IgD-negative memory B cell (primary cell): ENCODE results near the gene GPR61. TPM values are rescaled to one million over a fixed set of nuclear protein-coding genes. Genes with fewer than 3 reads are reported as not detected.

Experiments
- H3K27ac Mint-ChIP-seq, 3 donors: one replicate each; pipeline ENCODE4 v1.8.0; 2020 to 2022; ENCODE audit warnings: mild to moderate bottlenecking in 3 of 3, mixed read lengths in 3 of 3, moderate library complexity in 1 of 3
- H3K27me3 Mint-ChIP-seq: one replicate; pipeline ENCODE4 v1.8.0; 2021; ENCODE audit warnings: mixed read lengths
- H3K36me3 Mint-ChIP-seq: one replicate; pipeline ENCODE4 v1.8.0; 2020; ENCODE audit warnings: mild to moderate bottlenecking, mixed read lengths
- H3K4me1 Mint-ChIP-seq, 3 donors: one replicate each; pipeline ENCODE4 v1.8.0; 2020 to 2022; ENCODE audit warnings: mixed read lengths in 3 of 3, mild to moderate bottlenecking in 1 of 3
- H3K4me3 Mint-ChIP-seq, 4 donors: one replicate each; pipeline ENCODE4 v1.8.0; 2020 to 2022; ENCODE audit warnings: mild to moderate bottlenecking in 4 of 4, mixed read lengths in 4 of 4, moderate library complexity in 3 of 4
- H3K9me3 Mint-ChIP-seq, 3 donors: one replicate each; pipeline ENCODE4 v1.8.0; 2020 to 2021; ENCODE audit warnings: mixed read lengths in 3 of 3, mild to moderate bottlenecking in 1 of 3
- polyA plus RNA-seq: library from polyadenylated mRNA; unstranded; fragments of 300-500 nt; fragmentation: Illumina TruSeq; gene quantifications from one replicate; pipeline ENCODE4 v1.2.3, GENCODE V29; 2021

The GPR61 gene
- polyA plus RNA-seq, 1 donor from 2014 or later, result not detected

- Mint-ChIP-seq H3K27ac (no peak overlapping the region), H3K4me1 (peaks cover 0 to 2% (median 2%) of the 10 kb centered on the region in 3 donors), H3K9me3 (no peaks in the 10 kb centered on the region), H3K4me3 (no peak overlapping the region), H3K36me3 (no peaks in the 10 kb centered on the region), H3K27me3 (no peaks in the 10 kb centered on the region)
Observed at GRCh38 chr1:109537450-109538178, 2.1 kb upstream of the GPR61 start.

GRCh38 chr1:109538827-109539555 is 681 bp upstream of the GPR61 start:
- H3K36me3 Mint-ChIP-seq, result no peaks in the 10 kb centered on the region
- H3K4me3 Mint-ChIP-seq, result no peak overlapping the region
- no peaks in the 10 kb centered on the region for H3K9me3 Mint-ChIP-seq
- H3K27me3 Mint-ChIP-seq, result no peaks in the 10 kb centered on the region
- H3K27ac Mint-ChIP-seq, result no peak overlapping the region
- H3K4me1 Mint-ChIP-seq, result no peaks in the 10 kb centered on the region

GRCh38 chr1:109541102-109541501 is 1.4 kb downstream of the GPR61 start:
- Mint-ChIP-seq H3K9me3 (no peaks in the 10 kb centered on the region), H3K27ac (peak overlapping the region in 1 of 3 donors; percentile 91), H3K4me1 (peaks cover 0 to 1% (median 0%) of the 10 kb centered on the region in 3 donors), H3K27me3 (no peaks in the 10 kb centered on the region), H3K36me3 (no peaks in the 10 kb centered on the region), H3K4me3 (no peak overlapping the region)

- Mint-ChIP-seq H3K9me3 (no peaks in the 10 kb centered on the region), H3K36me3 (no peaks in the 10 kb centered on the region), H3K27me3 (no peaks in the 10 kb centered on the region), H3K4me3 (peak overlapping the region in 1 of 4 donors; percentile 40), H3K4me1 (peaks cover 10 to 14% (median 10%) of the 10 kb centered on the region in 3 donors), H3K27ac (peak overlapping the region in 1 of 3 donors; percentile 16)
Observed at GRCh38 chr1:109542657-109543056, 3.0 kb downstream of the GPR61 start.

- Mint-ChIP-seq H3K27me3 (no peaks in the 10 kb centered on the region), H3K36me3 (no peaks in the 10 kb centered on the region), H3K4me1 (peaks cover 13 to 16% (median 15%) of the 10 kb centered on the region in 3 donors), H3K4me3 (no peak overlapping the region), H3K27ac (no peak overlapping the region), H3K9me3 (no peaks in the 10 kb centered on the region)
Observed at GRCh38 chr1:109543283-109543987, 3.8 kb downstream of the GPR61 start.

GRCh38 chr1:109543988-109544735 is 4.5 kb downstream of the GPR61 start:
- Mint-ChIP-seq H3K36me3 (no peaks in the 10 kb centered on the region), H3K27ac (no peak overlapping the region), H3K4me3 (no peak overlapping the region)

GRCh38 chr1:109546311-109547109 is 6.8 kb downstream of the GPR61 start:
- Mint-ChIP-seq H3K4me3 (peak overlapping the region; percentile 92 to 100 (median 98)), H3K9me3 (no peaks in the 10 kb centered on the region), H3K36me3 (no peaks in the 10 kb centered on the region), H3K27me3 (no peaks in the 10 kb centered on the region), H3K4me1 (peaks cover 28 to 35% (median 29%) of the 10 kb centered on the region in 3 donors), H3K27ac (peak overlapping the region; percentile 92 to 99 (median 98))

More at GRCh38 chr1:109543988-109544735, 4.5 kb downstream of the GPR61 start:
- Mint-ChIP-seq H3K9me3 (no peaks in the 10 kb centered on the region), H3K4me1 (peaks cover 17 to 20% (median 19%) of the 10 kb centered on the region in 3 donors), H3K27me3 (no peaks in the 10 kb centered on the region)

GRCh38 chr1:109547463-109548320 is 8.0 kb downstream of the GPR61 start:
- Mint-ChIP-seq H3K36me3 (no peaks in the 10 kb centered on the region), H3K4me1 (peaks cover 31 to 39% (median 31%) of the 10 kb centered on the region in 3 donors), H3K27me3 (no peaks in the 10 kb centered on the region), H3K9me3 (no peaks in the 10 kb centered on the region), H3K4me3 (peak overlapping the region; percentile 92 to 100 (median 98)), H3K27ac (peak overlapping the region; percentile 92 to 99 (median 98))

- no peaks in the 10 kb centered on the region for H3K27me3 Mint-ChIP-seq
- peaks cover 31 to 43% (median 36%) of the 10 kb centered on the region in 3 donors for H3K4me1 Mint-ChIP-seq
- H3K27ac Mint-ChIP-seq, result peak within 1 kb of the TSS; percentile 92 to 99 (median 98)
- peak within 1 kb of the TSS; percentile 92 to 100 (median 98) for H3K4me3 Mint-ChIP-seq
- no peaks in the 10 kb centered on the region for H3K36me3 Mint-ChIP-seq
- H3K9me3 Mint-ChIP-seq, result no peaks in the 10 kb centered on the region
Observed at GRCh38 chr1:109548321-109549267, 8.9 kb downstream of the GPR61 start, which contains the start of gene GNAI3. GNAI3 (plus strand) TSS chr1:109548615; CDS start chr1:109548721, 106 bp downstream.

GRCh38 chr1:109556563-109556962 is 16.9 kb downstream of the GPR61 start:
- Mint-ChIP-seq H3K4me3 (peak overlapping the region in 1 of 4 donors; percentile 17), H3K27ac (no peak overlapping the region), H3K9me3 (no peaks in the 10 kb centered on the region), H3K27me3 (no peaks in the 10 kb centered on the region), H3K36me3 (peaks cover 11% of the 10 kb centered on the region), H3K4me1 (peaks cover 40 to 69% (median 68%) of the 10 kb centered on the region in 3 donors)

- H3K27me3 Mint-ChIP-seq, result no peaks in the 10 kb centered on the region
- H3K4me3 Mint-ChIP-seq, result no peak overlapping the region
- H3K9me3 Mint-ChIP-seq, result no peaks in the 10 kb centered on the region
- H3K27ac Mint-ChIP-seq, result no peak overlapping the region
- H3K36me3 Mint-ChIP-seq, result peaks cover 11% of the 10 kb centered on the region
- peaks cover 47 to 71% (median 70%) of the 10 kb centered on the region in 3 donors for H3K4me1 Mint-ChIP-seq
Observed at GRCh38 chr1:109557520-109557919, 17.8 kb downstream of the GPR61 start.

- H3K36me3 Mint-ChIP-seq, result peaks cover 6% of the 10 kb centered on the region
- no peaks in the 10 kb centered on the region for H3K9me3 Mint-ChIP-seq
- H3K4me1 Mint-ChIP-seq, result peaks cover 49 to 66% (median 61%) of the 10 kb centered on the region in 3 donors
- H3K4me3 Mint-ChIP-seq, result no peak overlapping the region
- no peaks in the 10 kb centered on the region for H3K27me3 Mint-ChIP-seq
- H3K27ac Mint-ChIP-seq, result no peak overlapping the region
Observed at GRCh38 chr1:109559995-109560394, 20.3 kb downstream of the GPR61 start.
